NB4 (cell line): Measurements from ENCODE around the gene NUTM1.
A peak's percentile ranks its signal among the peaks of the same experiment; 100 is the strongest.

Experiments
- DNase-seq: peaks from one replicate; pipeline ENCODE4 v3.0.0; 2010; ENCODE audit warnings: low read depth
- H3K4me3 ChIP-seq: one replicate; pipeline ENCODE4 v1.5.1; 2011; ENCODE audit warnings: mild to moderate bottlenecking, low read depth, low read length, moderate library complexity
- MAX ChIP-seq: IDR thresholded peaks from 2 replicates; pipeline ENCODE4 v1.6.1; 2011; ENCODE audit warnings: low read depth, low read length
- MYC ChIP-seq: IDR thresholded peaks from 2 replicates; pipeline ENCODE4 v1.6.1; 2011; ENCODE audit warnings: low read depth, low read length
- POLR2A ChIP-seq: IDR thresholded peaks from 2 replicates; pipeline ENCODE4 v1.6.1; 2011; ENCODE audit warnings: mild to moderate bottlenecking; ENCODE audit not compliant: insufficient read length; ENCODE audit errors: extremely low read depth
- TF ChIP-seq, protein P1 (sequence below): IDR thresholded peaks from one replicate; pipeline ENCODE4 v1.5.1; 2012; ENCODE audit warnings: low read depth, low read length

NUTM1 gene

DNA sequence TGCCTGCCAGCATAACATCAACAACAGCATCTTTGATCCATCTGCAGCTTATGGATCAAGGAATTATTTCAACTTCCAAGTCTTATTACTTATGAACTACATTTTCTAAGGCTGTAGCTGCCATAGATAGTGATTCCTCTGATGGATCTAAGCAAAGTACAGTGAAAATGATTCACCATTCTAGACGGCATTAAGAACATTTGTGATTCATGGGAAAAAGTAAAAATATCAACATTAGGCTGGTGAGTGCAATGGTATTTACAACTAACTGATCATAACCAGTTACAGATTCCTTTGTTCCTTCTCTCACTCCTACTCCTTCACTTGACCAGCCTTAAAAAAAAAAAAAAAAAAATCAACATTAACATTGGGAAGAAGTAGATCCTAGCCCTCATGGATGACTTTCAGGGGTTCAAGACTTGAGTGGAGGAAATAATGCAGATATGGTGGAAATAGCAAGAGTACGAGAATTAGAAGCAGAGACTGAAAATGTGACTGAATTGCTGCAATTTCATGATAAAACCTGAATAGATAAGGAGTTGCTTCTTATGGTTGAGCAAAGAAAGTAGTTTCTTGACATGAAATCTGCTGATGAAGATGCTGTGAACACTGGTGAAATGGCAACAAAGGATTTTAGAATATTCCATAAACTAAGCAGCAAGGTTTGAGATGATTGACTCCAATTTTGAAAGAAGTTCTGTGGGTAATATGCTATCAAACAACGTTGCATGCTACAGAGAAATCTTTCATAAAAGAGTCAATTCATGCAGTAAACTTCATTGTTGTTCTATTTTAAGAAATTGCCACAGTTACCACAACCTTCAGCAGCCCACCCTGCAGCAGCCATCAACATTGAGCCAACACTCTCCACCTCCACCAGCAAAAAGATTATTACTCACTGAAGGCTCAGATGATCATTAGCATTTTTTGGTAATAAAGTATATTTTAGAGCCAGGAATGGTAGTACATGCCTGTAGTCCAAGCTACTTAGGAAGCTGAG, 28.3 kb upstream of the NUTM1 start:
- TF ChIP-seq MYC (no peak), MAX (no peak), POLR2A (no peak)
- TF ChIP-seq, protein P1, sequence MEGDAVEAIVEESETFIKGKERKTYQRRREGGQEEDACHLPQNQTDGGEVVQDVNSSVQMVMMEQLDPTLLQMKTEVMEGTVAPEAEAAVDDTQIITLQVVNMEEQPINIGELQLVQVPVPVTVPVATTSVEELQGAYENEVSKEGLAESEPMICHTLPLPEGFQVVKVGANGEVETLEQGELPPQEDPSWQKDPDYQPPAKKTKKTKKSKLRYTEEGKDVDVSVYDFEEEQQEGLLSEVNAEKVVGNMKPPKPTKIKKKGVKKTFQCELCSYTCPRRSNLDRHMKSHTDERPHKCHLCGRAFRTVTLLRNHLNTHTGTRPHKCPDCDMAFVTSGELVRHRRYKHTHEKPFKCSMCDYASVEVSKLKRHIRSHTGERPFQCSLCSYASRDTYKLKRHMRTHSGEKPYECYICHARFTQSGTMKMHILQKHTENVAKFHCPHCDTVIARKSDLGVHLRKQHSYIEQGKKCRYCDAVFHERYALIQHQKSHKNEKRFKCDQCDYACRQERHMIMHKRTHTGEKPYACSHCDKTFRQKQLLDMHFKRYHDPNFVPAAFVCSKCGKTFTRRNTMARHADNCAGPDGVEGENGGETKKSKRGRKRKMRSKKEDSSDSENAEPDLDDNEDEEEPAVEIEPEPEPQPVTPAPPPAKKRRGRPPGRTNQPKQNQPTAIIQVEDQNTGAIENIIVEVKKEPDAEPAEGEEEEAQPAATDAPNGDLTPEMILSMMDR, result no peak
- no peak for DNase-seq

GRCh38 chr15:34318277-34319079, 24.6 kb upstream of the NUTM1 start:
- peak; percentile 63 for DNase-seq
- TF ChIP-seq POLR2A, result peak; percentile 30
- TF ChIP-seq, protein P1, result no peak
- TF ChIP-seq MYC, result no peak
- TF ChIP-seq MAX, result peak; percentile 88
- peak overlapping the region; percentile 74 for H3K4me3 ChIP-seq

More for the DNA sequence above, 28.3 kb upstream of the NUTM1 start:
- H3K4me3 ChIP-seq, result no peak overlapping the region

DNA sequence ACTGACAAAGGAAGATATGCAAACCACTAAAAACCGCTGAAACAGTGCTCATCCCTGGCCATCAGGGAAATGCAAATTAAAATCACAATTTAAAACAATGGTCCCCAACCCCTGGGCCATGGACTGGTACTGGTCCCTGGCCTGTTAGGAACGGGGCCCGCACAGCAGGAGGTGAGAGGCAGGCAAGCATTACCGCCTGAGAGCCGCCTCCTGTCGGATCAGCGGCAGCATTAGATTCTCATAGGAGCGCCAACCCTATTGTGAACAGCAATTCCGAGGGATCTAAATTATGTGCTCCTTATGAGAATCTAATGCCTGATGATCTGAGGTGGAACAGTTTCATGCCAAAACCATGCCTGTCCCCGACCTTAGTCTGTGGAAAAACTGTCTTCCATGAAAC, 19.9 kb upstream of the NUTM1 start:
- TF ChIP-seq, protein P1, result no peak
- TF ChIP-seq MAX, result no peak
- TF ChIP-seq POLR2A, result no peak
- no peak for TF ChIP-seq MYC
- no peak overlapping the region for H3K4me3 ChIP-seq
- no peak for DNase-seq

DNA sequence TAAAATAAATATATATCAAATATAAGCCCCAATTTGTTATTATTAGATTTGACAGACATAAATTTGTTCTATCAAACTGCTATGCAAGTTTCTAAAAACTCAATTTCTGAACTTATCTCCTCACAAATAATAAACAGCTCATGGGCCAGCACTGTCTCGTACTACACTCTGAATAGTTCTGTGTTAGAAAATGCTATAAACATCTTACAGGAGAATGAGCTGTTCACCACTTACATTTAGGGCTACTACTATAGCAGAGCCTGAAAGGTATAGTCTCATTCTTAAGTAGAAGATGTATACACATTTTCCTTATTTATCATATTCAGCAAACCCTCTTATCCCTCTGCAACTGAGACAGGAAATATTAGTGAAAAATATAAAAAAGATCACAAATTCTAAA, 18.2 kb upstream of the NUTM1 start:
- DNase-seq, result no peak
- no peak overlapping the region for H3K4me3 ChIP-seq
- TF ChIP-seq MAX (no peak), MYC (no peak), POLR2A (no peak)
- TF ChIP-seq, protein P1, result no peak

- H3K4me3 ChIP-seq, result no peak overlapping the region
- DNase-seq, result no peak
- TF ChIP-seq, protein P1, result no peak
- no peak for TF ChIP-seq MAX
- no peak for TF ChIP-seq POLR2A
- TF ChIP-seq MYC, result no peak
Measured at GRCh38 chr15:34325368-34325767, 17.7 kb upstream of the NUTM1 start.
